Osteocyte (in vitro differentiated cells): ENCODE measurements around the gene COMMD6. TPM values are rescaled to one million over a fixed set of nuclear protein-coding genes. Genes with fewer than 3 reads are reported as not detected.

ENCODE experiments used
- DNase-seq: peaks from one replicate; pipeline ENCODE4 v3.0.0; 2021; ENCODE audit warnings: mixed read lengths; ENCODE audit not compliant: unreplicated experiment; ENCODE audit errors: extremely low spot score
- H3K27ac Mint-ChIP-seq: one replicate; pipeline ENCODE4 v1.8.0; 2021; ENCODE audit warnings: mild to moderate bottlenecking, mixed read lengths; ENCODE audit not compliant: unreplicated experiment
- H3K27me3 Mint-ChIP-seq: one replicate; pipeline ENCODE4 v1.8.0; 2021; ENCODE audit warnings: mixed read lengths; ENCODE audit not compliant: unreplicated experiment
- H3K36me3 Mint-ChIP-seq: one replicate; pipeline ENCODE4 v1.8.0; 2021; ENCODE audit warnings: mixed read lengths; ENCODE audit not compliant: unreplicated experiment
- H3K4me1 Mint-ChIP-seq: one replicate; pipeline ENCODE4 v1.8.0; 2021; ENCODE audit warnings: mixed read lengths; ENCODE audit not compliant: unreplicated experiment
- H3K4me3 Mint-ChIP-seq: one replicate; pipeline ENCODE4 v1.8.0; 2021; ENCODE audit warnings: mild to moderate bottlenecking, moderate library complexity, mixed read lengths; ENCODE audit not compliant: unreplicated experiment
- H3K9me3 Mint-ChIP-seq: one replicate; pipeline ENCODE4 v1.8.0; 2021; ENCODE audit warnings: mixed read lengths; ENCODE audit not compliant: unreplicated experiment
- long read RNA-seq: library from polyadenylated mRNA; unstranded; transcript quantifications from one replicate; pipeline ENCODE4 v2.0.0, GENCODE V29; 2021
- total RNA-seq: library from RNA; stranded (reverse); gene quantifications from 2 replicates; pipeline ENCODE4 v1.2.1, GENCODE V29; 2021
- TF ChIP-seq, protein P1 (sequence below): fragments of 200-600 bp; sonication (generic); IDR thresholded peaks from 2 replicates; pipeline ENCODE4 v1.5.0; 2021; ENCODE audit warnings: antibody characterized with exemption, mild to moderate bottlenecking, moderate library complexity

COMMD6 gene
- total RNA-seq = 122 and 124 TPM in 2 replicates
- long read RNA-seq, partial matches to known transcripts = 7 of 12 reads
- long read RNA-seq, other reads (novel, unspliced or antisense) = 5 of 12 reads

DNA sequence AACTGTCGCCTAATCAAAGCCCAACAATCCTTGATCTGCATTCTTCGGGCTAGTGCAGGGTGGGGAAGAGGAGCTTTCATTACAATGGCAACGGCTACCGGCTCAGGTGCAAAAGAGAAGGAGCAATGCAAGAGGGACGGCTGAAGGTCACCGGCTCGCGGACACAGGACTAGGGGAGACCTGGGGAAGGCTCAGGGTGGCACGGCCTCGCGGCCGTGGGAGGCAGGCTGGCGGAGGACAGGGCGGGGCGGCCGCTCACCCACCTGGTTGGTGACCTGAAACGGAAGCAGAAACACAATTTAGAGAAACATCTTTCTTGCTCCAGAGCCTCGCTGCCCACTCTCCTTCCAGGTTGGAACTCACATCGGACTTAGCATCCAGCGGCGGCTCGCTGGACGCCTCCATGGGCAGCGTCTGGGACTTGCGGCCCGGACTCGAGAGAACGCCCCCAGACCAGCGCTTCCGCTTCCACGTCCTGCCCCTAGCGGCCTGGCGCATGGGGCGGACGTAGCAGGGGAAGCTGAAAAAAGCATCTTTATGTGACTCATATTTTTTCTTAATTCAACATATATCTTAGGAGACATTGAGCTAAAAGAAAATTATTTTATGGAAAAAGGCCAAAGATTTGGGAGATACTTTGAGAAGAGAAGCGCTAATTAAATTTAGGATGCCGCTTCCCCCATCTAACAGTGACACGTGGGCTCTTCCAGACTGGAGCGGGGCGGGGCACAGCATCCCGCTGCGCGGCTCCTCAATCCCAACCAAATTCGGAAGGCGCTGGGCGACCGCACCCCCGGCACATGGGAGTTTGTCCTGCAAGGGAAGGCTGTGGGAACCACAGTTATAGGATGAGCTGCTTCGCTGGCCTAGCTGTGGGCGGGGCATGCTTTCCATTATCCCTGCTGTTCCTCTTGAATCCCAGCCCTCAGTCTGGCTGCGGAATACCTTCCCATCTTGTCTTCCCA lies at the start of gene COMMD6:
COMMD6 (minus strand) TSS at position 441 of the 965 bp plus-strand sequence; CDS start at position 405, 36 bp downstream.
- peaks cover 20% of the 10 kb centered on the region for H3K4me1 Mint-ChIP-seq
- no peaks in the 10 kb centered on the region for H3K27me3 Mint-ChIP-seq
- TF ChIP-seq, protein P1, sequence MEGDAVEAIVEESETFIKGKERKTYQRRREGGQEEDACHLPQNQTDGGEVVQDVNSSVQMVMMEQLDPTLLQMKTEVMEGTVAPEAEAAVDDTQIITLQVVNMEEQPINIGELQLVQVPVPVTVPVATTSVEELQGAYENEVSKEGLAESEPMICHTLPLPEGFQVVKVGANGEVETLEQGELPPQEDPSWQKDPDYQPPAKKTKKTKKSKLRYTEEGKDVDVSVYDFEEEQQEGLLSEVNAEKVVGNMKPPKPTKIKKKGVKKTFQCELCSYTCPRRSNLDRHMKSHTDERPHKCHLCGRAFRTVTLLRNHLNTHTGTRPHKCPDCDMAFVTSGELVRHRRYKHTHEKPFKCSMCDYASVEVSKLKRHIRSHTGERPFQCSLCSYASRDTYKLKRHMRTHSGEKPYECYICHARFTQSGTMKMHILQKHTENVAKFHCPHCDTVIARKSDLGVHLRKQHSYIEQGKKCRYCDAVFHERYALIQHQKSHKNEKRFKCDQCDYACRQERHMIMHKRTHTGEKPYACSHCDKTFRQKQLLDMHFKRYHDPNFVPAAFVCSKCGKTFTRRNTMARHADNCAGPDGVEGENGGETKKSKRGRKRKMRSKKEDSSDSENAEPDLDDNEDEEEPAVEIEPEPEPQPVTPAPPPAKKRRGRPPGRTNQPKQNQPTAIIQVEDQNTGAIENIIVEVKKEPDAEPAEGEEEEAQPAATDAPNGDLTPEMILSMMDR = peak; percentile 35
- H3K27ac Mint-ChIP-seq = peak within 1 kb of the TSS; percentile 95
- peak; percentile 90 for DNase-seq
- peaks cover 7% of the 10 kb centered on the region for H3K36me3 Mint-ChIP-seq
- H3K9me3 Mint-ChIP-seq = no peaks in the 10 kb centered on the region
- peak within 1 kb of the TSS; percentile 99 for H3K4me3 Mint-ChIP-seq

DNA sequence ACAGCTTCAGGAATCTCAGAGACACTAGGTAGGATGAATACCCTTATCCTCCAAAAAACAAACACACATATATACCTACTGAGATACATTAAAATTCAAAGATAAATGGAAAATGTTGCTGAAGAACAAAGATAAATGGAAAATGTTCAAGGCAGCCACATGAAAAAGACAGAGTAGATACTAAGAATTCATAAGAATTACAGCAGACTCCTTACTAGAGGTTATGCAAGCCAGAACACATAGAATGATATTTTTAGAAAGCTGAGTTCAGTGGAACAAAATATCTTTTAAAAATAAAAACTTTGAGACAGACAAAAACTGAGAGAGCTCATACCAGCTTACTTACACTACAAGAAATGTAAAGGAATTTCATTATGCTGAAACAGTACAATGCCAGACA lies 47.5 kb upstream of the COMMD6 start:
- no peak overlapping the region for H3K4me3 Mint-ChIP-seq
- H3K36me3 Mint-ChIP-seq = peaks cover 29% of the 10 kb centered on the region
- peaks cover 18% of the 10 kb centered on the region for H3K9me3 Mint-ChIP-seq
- no peak for DNase-seq
- H3K4me1 Mint-ChIP-seq = peaks cover 9% of the 10 kb centered on the region
- no peaks in the 10 kb centered on the region for H3K27me3 Mint-ChIP-seq
- no peak overlapping the region for H3K27ac Mint-ChIP-seq
- TF ChIP-seq, protein P1 = no peak

DNA sequence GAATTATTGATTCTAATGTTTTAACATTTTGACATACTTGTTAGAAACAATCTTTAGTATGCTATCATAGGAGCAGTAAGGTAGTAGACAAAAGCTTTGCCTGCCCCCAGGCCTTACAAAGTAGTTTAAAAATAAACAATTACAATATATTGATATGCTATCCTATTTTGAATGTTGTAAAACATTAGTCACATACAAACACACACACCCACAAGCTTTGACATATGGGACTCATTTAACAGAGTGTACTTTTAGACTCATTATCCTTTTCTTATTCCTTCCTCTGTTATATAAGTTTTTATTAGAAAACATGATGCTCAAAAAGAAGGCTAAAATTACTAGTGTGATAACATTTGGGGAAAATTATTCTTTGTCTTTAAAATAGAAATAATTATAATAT lies 45.5 kb upstream of the COMMD6 start:
- Mint-ChIP-seq H3K4me3 (no peak overlapping the region), H3K27ac (no peak overlapping the region), H3K9me3 (peaks cover 14% of the 10 kb centered on the region), H3K27me3 (no peaks in the 10 kb centered on the region), H3K4me1 (peaks cover 9% of the 10 kb centered on the region), H3K36me3 (peaks cover 26% of the 10 kb centered on the region)
- no peak for DNase-seq
- TF ChIP-seq, protein P1 = no peak

DNA sequence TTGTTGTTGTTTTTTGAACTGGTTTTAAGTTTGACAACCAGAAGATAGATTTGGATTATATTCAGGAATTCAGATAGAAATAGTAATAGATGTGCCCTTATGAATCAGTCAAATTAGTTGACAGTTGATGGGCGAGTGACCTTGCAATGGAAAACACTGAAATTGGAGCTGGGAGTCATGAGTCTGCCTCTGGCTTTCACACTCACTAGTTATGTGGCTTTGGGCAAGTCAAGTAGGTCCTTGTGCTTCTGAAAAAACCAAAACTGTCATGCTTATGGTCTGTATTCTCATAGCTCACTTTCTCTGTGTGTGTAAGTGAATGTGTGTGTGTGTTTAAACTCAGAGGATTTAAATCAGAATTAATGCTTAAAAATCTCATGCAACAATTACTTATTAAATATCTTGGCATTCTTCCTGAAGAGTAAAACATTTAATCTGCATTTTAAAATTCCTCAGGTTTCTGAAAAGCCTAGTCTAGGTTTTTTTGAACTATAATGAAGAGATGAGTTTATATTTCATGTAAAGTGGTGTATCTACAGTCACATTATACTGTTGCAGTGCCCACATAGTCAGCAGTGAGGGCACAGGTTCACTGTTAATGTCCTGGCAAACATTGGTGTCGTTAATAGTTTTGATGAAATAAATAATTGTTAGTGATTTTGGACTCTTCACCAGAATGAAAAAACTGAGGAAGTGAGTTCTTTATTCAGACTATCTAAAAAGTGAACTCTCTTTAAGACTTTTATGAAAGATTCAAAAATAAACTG lies 44.4 kb upstream of the COMMD6 start:
- Mint-ChIP-seq H3K36me3 (peaks cover 26% of the 10 kb centered on the region), H3K4me1 (peaks cover 9% of the 10 kb centered on the region), H3K9me3 (peaks cover 14% of the 10 kb centered on the region), H3K4me3 (no peak overlapping the region), H3K27me3 (no peaks in the 10 kb centered on the region), H3K27ac (peak overlapping the region; percentile 9)
- no peak for DNase-seq
- TF ChIP-seq, protein P1 = no peak
